Activated naive CD4-positive, alpha-beta T cell treated with anti-CD3 and anti-CD28 coated beads for 36 hours (primary cell): Measurements from ENCODE around the gene CERKL. TPM values are rescaled to one million over a fixed set of nuclear protein-coding genes. Genes with fewer than 3 reads are reported as not detected.
A peak's percentile ranks its signal among the peaks of the same experiment; 100 is the strongest.

ENCODE experiments used
- CTCF ChIA-PET: fragments of 350-600 bp; sonication (Branson Sonifier 250); formaldehyde crosslinking; loops from one replicate; lab custom pipeline; 2021; ENCODE audit warnings: antibody characterized with exemption; lab: Charles Lee
- DNase-seq: peaks from one replicate; pipeline ENCODE4 v3.0.0-alpha.2; 2020
- H3K27ac Mint-ChIP-seq: one replicate; pipeline ENCODE4 v1.8.0; 2021; ENCODE audit warnings: mild to moderate bottlenecking, mixed read lengths
- H3K27me3 Mint-ChIP-seq: one replicate; pipeline ENCODE4 v1.8.0; 2021; ENCODE audit warnings: low read depth, mixed read lengths
- H3K36me3 Mint-ChIP-seq: one replicate; pipeline ENCODE4 v1.8.0; 2021; ENCODE audit warnings: low read depth, mixed read lengths
- H3K4me1 Mint-ChIP-seq: one replicate; pipeline ENCODE4 v1.8.0; 2021; ENCODE audit warnings: low read depth, mixed read lengths
- H3K4me3 Mint-ChIP-seq: one replicate; pipeline ENCODE4 v1.8.0; 2021; ENCODE audit warnings: mild to moderate bottlenecking, moderate library complexity, mixed read lengths
- H3K9me3 Mint-ChIP-seq: one replicate; pipeline ENCODE4 v1.8.0; 2021; ENCODE audit warnings: mixed read lengths
- intact Hi-C: fragments of 100-400 bp; cut with micrococcal nuclease; formaldehyde crosslinking; loops from one replicate; pipeline ENCODE4 v1.15.1; 2023
- total RNA-seq, 2 experiments: library from RNA; stranded (reverse); gene quantifications; one replicate each; pipeline ENCODE4 v1.2.3, GENCODE V29; 2021

Gene CERKL
- total RNA-seq, 2 experiments from 2014 or later, result 0.14 TPM; not detected in 1

- H3K27me3 Mint-ChIP-seq, result no peaks in the 10 kb centered on the region
- peaks cover 28% of the 10 kb centered on the region for H3K36me3 Mint-ChIP-seq
- H3K4me3 Mint-ChIP-seq, result no peak overlapping the region
- H3K27ac Mint-ChIP-seq, result no peak overlapping the region
- no peaks in the 10 kb centered on the region for H3K9me3 Mint-ChIP-seq
- CTCF ChIA-PET, result interaction anchor here (1.1 kb wide), 1 partner anchor 198 kb away, joined by 5 read pairs; no protein-coding TSS in a partner anchor
- intact Hi-C loops, result no loop called here
- DNase-seq, result no peak
- H3K4me1 Mint-ChIP-seq, result peaks cover 34% of the 10 kb centered on the region
Measured at GRCh38 chr2:181517685-181518301, 139.1 kb downstream of the CERKL start.

GRCh38 chr2:181516992-181517391 lies 139.9 kb downstream of the CERKL start:
- Mint-ChIP-seq H3K9me3 (no peaks in the 10 kb centered on the region), H3K36me3 (peaks cover 31% of the 10 kb centered on the region)

GRCh38 chr2:181515719-181516118 lies 141.2 kb downstream of the CERKL start:
- H3K36me3 Mint-ChIP-seq, result peaks cover 38% of the 10 kb centered on the region
- H3K4me3 Mint-ChIP-seq, result no peak overlapping the region
- H3K9me3 Mint-ChIP-seq, result no peaks in the 10 kb centered on the region
- no peaks in the 10 kb centered on the region for H3K27me3 Mint-ChIP-seq
- no peak for DNase-seq
- CTCF ChIA-PET, result interaction anchor here (0.7 to 1.4 kb wide), 2 partner anchors 9 to 200 kb away, joined by 4 to 5 read pairs; no protein-coding TSS in a partner anchor
- no peak overlapping the region for H3K27ac Mint-ChIP-seq
- intact Hi-C loops, result no loop called here
- peaks cover 38% of the 10 kb centered on the region for H3K4me1 Mint-ChIP-seq

More at GRCh38 chr2:181516992-181517391, 139.9 kb downstream of the CERKL start:
- Mint-ChIP-seq H3K27me3 (no peaks in the 10 kb centered on the region), H3K27ac (peak overlapping the region; percentile 15), H3K4me3 (no peak overlapping the region), H3K4me1 (peaks cover 37% of the 10 kb centered on the region)
- no peak for DNase-seq
- CTCF ChIA-PET, result interaction anchor here (1.1 kb wide), 1 partner anchor 198 kb away, joined by 5 read pairs; no protein-coding TSS in a partner anchor
- intact Hi-C loops, result no loop called here

DNA sequence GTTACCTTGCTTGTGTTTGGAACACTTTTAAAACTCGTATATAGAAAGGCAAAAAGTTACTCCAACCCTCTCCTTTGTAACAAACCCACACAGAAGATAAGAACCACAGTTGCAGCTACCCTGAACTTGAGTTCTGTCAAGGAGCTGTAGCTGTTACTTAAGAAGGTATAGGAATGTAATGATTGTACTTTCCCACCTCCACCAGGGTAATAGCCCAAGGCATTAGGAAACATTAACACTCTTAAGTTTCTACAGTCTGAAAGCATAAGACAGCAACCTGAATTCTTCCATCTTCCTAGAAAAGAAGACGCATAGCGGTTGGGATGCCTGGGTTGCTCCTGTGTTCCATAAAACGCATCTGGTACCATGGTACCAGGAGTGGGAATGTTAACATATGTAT lies 156.7 kb downstream of the CERKL start:
- no peak overlapping the region for H3K4me3 Mint-ChIP-seq
- no peaks in the 10 kb centered on the region for H3K27me3 Mint-ChIP-seq
- DNase-seq, result no peak
- no peaks in the 10 kb centered on the region for H3K9me3 Mint-ChIP-seq
- no peaks in the 10 kb centered on the region for H3K4me1 Mint-ChIP-seq
- peaks cover 30% of the 10 kb centered on the region for H3K36me3 Mint-ChIP-seq
- no peak overlapping the region for H3K27ac Mint-ChIP-seq
- CTCF ChIA-PET, result interaction anchor here (1.5 kb wide), 1 partner anchor 215 kb away, joined by 3 read pairs; no protein-coding TSS in a partner anchor
- intact Hi-C loops, result no loop called here

GRCh38 chr2:181499231-181499630 lies 157.7 kb downstream of the CERKL start:
- no peaks in the 10 kb centered on the region for H3K4me1 Mint-ChIP-seq
- no peak overlapping the region for H3K4me3 Mint-ChIP-seq
- H3K27me3 Mint-ChIP-seq, result no peaks in the 10 kb centered on the region
- intact Hi-C loops, result no loop called here
- H3K27ac Mint-ChIP-seq, result no peak overlapping the region
- H3K36me3 Mint-ChIP-seq, result peaks cover 32% of the 10 kb centered on the region
- H3K9me3 Mint-ChIP-seq, result no peaks in the 10 kb centered on the region
- CTCF ChIA-PET, result interaction anchor here (1.0 to 1.5 kb wide), 3 partner anchors 33 to 394 kb away, joined by 3 read pairs; no protein-coding TSS in a partner anchor
- no peak for DNase-seq

Other genes with a start within 250 kb of the CERKL start
- 10 to 100 TPM; 26.6 to 27.8 TPM for gene ITGA4, start 199.7 kb downstream of the CERKL start, total RNA-seq
- gene NEUROD1, start 23.4 kb upstream of the CERKL start, total RNA-seq, result not detected
- gene ITPRID2, start 234.6 kb upstream of the CERKL start, total RNA-seq, result 10 to 100 TPM; 40.7 to 40.8 TPM